ENCODE results near the gene PSMB10.

PSMB10 gene

GRCh38 chr16:67965668-67966548, 29.3 kb upstream of the PSMB10 start:
- in situ Hi-C loops (cut with HindIII; ENCODE audit: low pct_ligation_motif_present, low pct_unique_long_range_greater_than_20kb, low sequenced_read_pairs), result no loop called here
- DNase-seq, result no peak

- in situ Hi-C loops (cut with HindIII; ENCODE audit: low pct_ligation_motif_present, low pct_unique_long_range_greater_than_20kb, low sequenced_read_pairs), result no loop called here
These were observed 28.0 kb upstream of the PSMB10 start for GRCh38 chr16:67964477-67965131.

GRCh38 chr16:67963662-67964321, 27.1 kb upstream of the PSMB10 start:
- no peak for DNase-seq
- in situ Hi-C loops (cut with HindIII; ENCODE audit: low pct_ligation_motif_present, low pct_unique_long_range_greater_than_20kb, low sequenced_read_pairs), result no loop called here

More at GRCh38 chr16:67964477-67965131, 28.0 kb upstream of the PSMB10 start:
- DNase-seq, result no peak

GRCh38 chr16:67963292-67963661, 26.6 kb upstream of the PSMB10 start:
- in situ Hi-C loops (cut with HindIII; ENCODE audit: low pct_ligation_motif_present, low pct_unique_long_range_greater_than_20kb, low sequenced_read_pairs), result no loop called here
- DNase-seq, result no peak

GRCh38 chr16:67962135-67962534, 25.5 kb upstream of the PSMB10 start:
- DNase-seq, result no peak
- in situ Hi-C loops (cut with HindIII; ENCODE audit: low pct_ligation_motif_present, low pct_unique_long_range_greater_than_20kb, low sequenced_read_pairs), result no loop called here

GRCh38 chr16:67961551-67961957, 24.9 kb upstream of the PSMB10 start:
- in situ Hi-C loops (cut with HindIII; ENCODE audit: low pct_ligation_motif_present, low pct_unique_long_range_greater_than_20kb, low sequenced_read_pairs), result no loop called here
- DNase-seq, result no peak

- no peak for DNase-seq
- in situ Hi-C loops (cut with HindIII; ENCODE audit: low pct_ligation_motif_present, low pct_unique_long_range_greater_than_20kb, low sequenced_read_pairs), result no loop called here
These were observed 23.1 kb upstream of the PSMB10 start for GRCh38 chr16:67959536-67960329.

- no peak for DNase-seq
- in situ Hi-C loops (cut with HindIII; ENCODE audit: low pct_ligation_motif_present, low pct_unique_long_range_greater_than_20kb, low sequenced_read_pairs), result no loop called here
These were observed 21.0 kb upstream of the PSMB10 start for GRCh38 chr16:67957622-67958021.

GRCh38 chr16:67954421-67955196, 18.0 kb upstream of the PSMB10 start:
- no peak for DNase-seq
- in situ Hi-C loops (cut with HindIII; ENCODE audit: low pct_ligation_motif_present, low pct_unique_long_range_greater_than_20kb, low sequenced_read_pairs), result no loop called here

GRCh38 chr16:67953641-67954375, 17.2 kb upstream of the PSMB10 start:
- no peak for DNase-seq
- in situ Hi-C loops (cut with HindIII; ENCODE audit: low pct_ligation_motif_present, low pct_unique_long_range_greater_than_20kb, low sequenced_read_pairs), result no loop called here

GRCh38 chr16:67951485-67951884, 14.8 kb upstream of the PSMB10 start:
- in situ Hi-C loops (cut with HindIII; ENCODE audit: low pct_ligation_motif_present, low pct_unique_long_range_greater_than_20kb, low sequenced_read_pairs), result no loop called here
- DNase-seq, result no peak

GRCh38 chr16:67950335-67950843, 13.7 kb upstream of the PSMB10 start:
- in situ Hi-C loops (cut with HindIII; ENCODE audit: low pct_ligation_motif_present, low pct_unique_long_range_greater_than_20kb, low sequenced_read_pairs), result no loop called here

GRCh38 chr16:67949645-67950044, 13.0 kb upstream of the PSMB10 start:
- no peak for DNase-seq
- in situ Hi-C loops (cut with HindIII; ENCODE audit: low pct_ligation_motif_present, low pct_unique_long_range_greater_than_20kb, low sequenced_read_pairs), result no loop called here

More at GRCh38 chr16:67950335-67950843, 13.7 kb upstream of the PSMB10 start:
- DNase-seq, result no peak

- no peak for DNase-seq
- in situ Hi-C loops (cut with HindIII; ENCODE audit: low pct_ligation_motif_present, low pct_unique_long_range_greater_than_20kb, low sequenced_read_pairs), result no loop called here
These were observed 11.4 kb upstream of the PSMB10 start for GRCh38 chr16:67948015-67948414.

GRCh38 chr16:67946966-67947558, 10.4 kb upstream of the PSMB10 start:
- DNase-seq, result no peak
- in situ Hi-C loops (cut with HindIII; ENCODE audit: low pct_ligation_motif_present, low pct_unique_long_range_greater_than_20kb, low sequenced_read_pairs), result no loop called here

GRCh38 chr16:67946128-67946569, 9.5 kb upstream of the PSMB10 start:
- in situ Hi-C loops (cut with HindIII; ENCODE audit: low pct_ligation_motif_present, low pct_unique_long_range_greater_than_20kb, low sequenced_read_pairs), result no loop called here
- DNase-seq, result no peak

Measured in ACHN (cell line).